Gastrocnemius medialis (tissue), 4 donors: ENCODE data around the gene ITIH4. TPM values are rescaled to one million over a fixed set of nuclear protein-coding genes. Genes with fewer than 3 reads are reported as not detected.

ENCODE experiments used
- ATAC-seq, 2 donors: fragments of 150-250 bp; one replicate each; pipeline ENCODE4 v1.9.1; 2016
- DNase-seq, 2 donors: peaks; one replicate each; pipeline ENCODE4 v3.0.0-alpha.2; 2019
- H3K27ac ChIP-seq, 4 donors: fragments of 200-600 bp; sonication (generic); 1 replicate in 1 of 4; 2 replicates in 3 of 4; pipeline ENCODE4 v1.5.1; 2016 to 2018; ENCODE audit warnings: mild to moderate bottlenecking in 2 of 4, moderate library complexity in 1 of 4
- H3K27me3 ChIP-seq, 3 donors: fragments of 200-600 bp; sonication (generic) in 2 of 3; 1 replicate in 1 of 3; 2 replicates in 2 of 3; pipeline versions ENCODE4 v1.5.1 to v1.6.0; 2016 to 2019; ENCODE audit warnings: mild to moderate bottlenecking in 1 of 3, moderate library complexity in 1 of 3
- H3K36me3 ChIP-seq, 2 donors: fragments of 200-600 bp; sonication (generic) in 1 of 2; one replicate each; pipeline ENCODE4 v1.5.1; 2017 to 2018
- H3K4me1 ChIP-seq, 2 donors: fragments of 200-600 bp; sonication (generic) in 1 of 2; one replicate each; pipeline ENCODE4 v1.5.1; 2016 to 2017; ENCODE audit warnings: mild to moderate bottlenecking in 2 of 2
- H3K4me3 ChIP-seq, 4 donors: fragments of 200-600 bp; sonication (generic) in 3 of 4; 1 replicate in 1 of 4; 2 replicates in 3 of 4; pipeline ENCODE4 v1.5.1; 2016 to 2019; ENCODE audit warnings: mild to moderate bottlenecking in 2 of 4
- H3K9me3 ChIP-seq, 3 donors: fragments of 200-600 bp; sonication (generic) in 2 of 3; 1 replicate in 1 of 3; 2 replicates in 2 of 3; pipeline ENCODE4 v1.5.1; 2016 to 2019
- POLR2A ChIP-seq, 2 donors: fragments of 450-650 bp; IDR thresholded peaks; one replicate each; pipeline ENCODE4 v1.6.1; 2017; ENCODE audit warnings: antibody characterized with exemption in 2 of 2, mild to moderate bottlenecking in 2 of 2, moderate library complexity in 2 of 2
- in situ Hi-C, 4 donors: fragments of 200-750 bp; cut with MboI; loops; one replicate each; pipeline versions ENCODE4 v1.15.0 to v1.8.0; 2017; ENCODE audit warnings: low sequenced_read_pairs in 4 of 4
- intact Hi-C: fragments of 100-400 bp; cut with DNase I; formaldehyde crosslinking; loops from one replicate; pipeline ENCODE4 v1.15.1; 2023; ENCODE audit warnings: low total_unique reads
- total RNA-seq, 4 donors: library from RNA; depleted of rRNA; stranded (reverse); fragments of >200 nt; gene quantifications; one replicate each; pipeline versions ENCODE4 v1.1.0 to v1.2.3, GENCODE V29; 2016
- TF ChIP-seq, protein P1 (sequence below), 5 experiments: fragments of 450-650 bp in 3 of 5; fragments of 200-600 bp in 2 of 5; sonication (generic) in 2 of 5; IDR thresholded peaks in 4 of 5; conservative IDR thresholded peaks in 1 of 5; 1 replicate in 4 of 5; 2 replicates in 1 of 5; pipeline ENCODE4 v1.5.1; 2016 to 2019; ENCODE audit warnings: antibody characterized with exemption in 5 of 5, mild to moderate bottlenecking in 3 of 5, moderate library complexity in 3 of 5

ITIH4 gene
- total RNA-seq, 4 donors from 2014 or later = 3.5 to 20.4 (median 12.7) TPM

DNA sequence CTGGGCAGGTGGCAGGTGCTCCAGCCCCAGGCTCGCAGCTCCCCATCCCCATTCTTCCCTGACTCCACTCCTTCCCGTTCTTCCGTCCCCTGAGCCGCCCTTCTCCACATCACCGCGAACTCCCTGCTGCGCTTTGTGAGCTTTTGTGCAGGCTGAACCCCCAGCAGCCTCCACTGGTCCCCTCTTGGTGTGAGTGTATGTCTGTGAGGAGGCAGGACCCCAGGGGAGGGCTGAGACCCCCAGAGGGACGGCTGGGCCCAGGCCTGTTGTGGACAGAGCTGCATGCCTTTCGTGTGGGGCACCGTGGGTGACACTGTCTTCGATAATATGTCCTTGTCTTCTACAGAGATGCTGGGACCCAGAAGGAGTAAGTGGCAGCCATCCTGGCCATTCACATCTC is 43.2 kb downstream of the ITIH4 start:
- Histone ChIP-seq H3K27me3 (no peaks in the 10 kb centered on the region), H3K4me3 (no peak overlapping the region), H3K4me1 (no peaks in the 10 kb centered on the region), H3K27ac (no peak overlapping the region), H3K36me3 (no peaks in the 10 kb centered on the region), H3K9me3 (no peaks in the 10 kb centered on the region)
- ATAC-seq = no peak
- in situ Hi-C loops (no loop called here), intact Hi-C loops (no loop called here)
- TF ChIP-seq, protein P1, sequence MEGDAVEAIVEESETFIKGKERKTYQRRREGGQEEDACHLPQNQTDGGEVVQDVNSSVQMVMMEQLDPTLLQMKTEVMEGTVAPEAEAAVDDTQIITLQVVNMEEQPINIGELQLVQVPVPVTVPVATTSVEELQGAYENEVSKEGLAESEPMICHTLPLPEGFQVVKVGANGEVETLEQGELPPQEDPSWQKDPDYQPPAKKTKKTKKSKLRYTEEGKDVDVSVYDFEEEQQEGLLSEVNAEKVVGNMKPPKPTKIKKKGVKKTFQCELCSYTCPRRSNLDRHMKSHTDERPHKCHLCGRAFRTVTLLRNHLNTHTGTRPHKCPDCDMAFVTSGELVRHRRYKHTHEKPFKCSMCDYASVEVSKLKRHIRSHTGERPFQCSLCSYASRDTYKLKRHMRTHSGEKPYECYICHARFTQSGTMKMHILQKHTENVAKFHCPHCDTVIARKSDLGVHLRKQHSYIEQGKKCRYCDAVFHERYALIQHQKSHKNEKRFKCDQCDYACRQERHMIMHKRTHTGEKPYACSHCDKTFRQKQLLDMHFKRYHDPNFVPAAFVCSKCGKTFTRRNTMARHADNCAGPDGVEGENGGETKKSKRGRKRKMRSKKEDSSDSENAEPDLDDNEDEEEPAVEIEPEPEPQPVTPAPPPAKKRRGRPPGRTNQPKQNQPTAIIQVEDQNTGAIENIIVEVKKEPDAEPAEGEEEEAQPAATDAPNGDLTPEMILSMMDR (IDR thresholded peaks at IDR 0.05 in 4 of 5, conservative IDR thresholded peaks at IDR 0.05 in 1 of 5) = no peak
- no peak for TF ChIP-seq POLR2A (IDR thresholded peaks at IDR 0.05)
- no peak for DNase-seq

GRCh38 chr3:52786330-52787215 is 43.9 kb downstream of the ITIH4 start:
- no peaks in the 10 kb centered on the region for H3K27me3 ChIP-seq
- no peak for DNase-seq
- in situ Hi-C loops = no loop called here
- TF ChIP-seq, protein P1 (IDR thresholded peaks at IDR 0.05 in 4 of 5, conservative IDR thresholded peaks at IDR 0.05 in 1 of 5) = no peak
- no peak for TF ChIP-seq POLR2A (IDR thresholded peaks at IDR 0.05)
- no peaks in the 10 kb centered on the region for H3K4me1 ChIP-seq
- H3K4me3 ChIP-seq = no peak overlapping the region
- H3K27ac ChIP-seq = no peak overlapping the region
- ATAC-seq = no peak
- no peaks in the 10 kb centered on the region for H3K36me3 ChIP-seq
- H3K9me3 ChIP-seq = no peaks in the 10 kb centered on the region
- intact Hi-C loops = no loop called here

DNA sequence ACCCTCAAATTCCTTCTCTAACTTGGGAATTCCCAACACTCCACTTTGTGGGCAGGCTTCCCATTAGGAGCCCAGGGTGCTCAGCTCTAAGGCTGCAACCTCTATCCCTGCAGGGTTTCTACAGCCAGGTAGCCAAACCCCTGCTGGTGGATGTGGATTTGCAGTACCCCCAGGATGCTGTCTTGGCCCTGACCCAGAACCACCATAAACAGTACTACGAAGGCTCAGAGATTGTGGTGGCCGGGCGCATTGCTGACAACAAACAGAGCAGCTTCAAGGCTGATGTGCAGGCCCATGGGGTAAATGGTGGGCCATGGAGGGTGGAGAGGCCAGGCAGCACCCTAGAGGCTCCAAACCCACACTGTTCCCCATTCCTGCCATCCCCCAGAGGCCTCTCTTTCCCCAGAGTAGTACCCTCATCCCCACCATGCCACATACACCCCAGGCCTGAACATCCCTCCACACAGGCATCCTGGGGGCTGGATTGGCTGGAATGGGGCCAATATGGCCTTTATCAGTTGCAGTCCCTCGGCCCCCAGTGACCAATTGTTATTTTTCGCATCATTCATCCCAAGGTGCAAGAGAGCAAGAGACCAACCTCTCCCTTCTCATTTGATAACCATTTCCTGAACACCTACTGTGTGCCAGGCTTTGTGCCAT is 45.4 kb downstream of the ITIH4 start:
- DNase-seq = peak; percentile 1 to 6
- intact Hi-C loops = no loop called here

DNA sequence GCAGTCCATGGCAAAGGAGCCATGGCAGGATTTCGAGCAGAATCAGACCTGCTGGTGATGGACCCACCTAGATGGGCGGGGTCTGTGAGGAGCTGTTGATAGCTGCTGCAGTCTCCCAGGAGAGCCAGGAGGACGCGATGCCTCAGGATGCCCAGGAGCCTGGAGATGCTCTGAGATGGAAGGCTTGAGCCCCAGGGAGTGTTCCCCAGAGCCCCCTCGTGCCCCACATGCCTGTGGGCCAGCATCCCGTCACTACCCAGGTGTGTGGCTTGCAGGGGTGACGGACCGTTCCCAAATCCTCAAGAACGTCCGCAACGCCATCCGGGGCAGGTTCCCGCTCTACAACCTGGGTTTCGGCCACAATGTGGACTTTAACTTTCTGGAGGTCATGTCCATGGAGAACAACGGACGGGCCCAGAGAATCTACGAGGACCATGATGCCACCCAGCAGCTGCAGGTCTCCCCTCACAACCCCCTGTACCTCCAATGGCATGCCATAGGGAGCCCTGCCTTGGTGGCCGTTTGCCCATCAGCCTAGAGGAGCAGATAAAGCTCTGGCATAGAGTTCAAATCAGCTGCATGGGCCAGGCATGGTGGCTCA is 46.4 kb downstream of the ITIH4 start:
- DNase-seq = peak in 1 of 2 donors; percentile 6

More for the DNA sequence above, 45.4 kb downstream of the ITIH4 start:
- no peak overlapping the region for H3K27ac ChIP-seq
- no peak for TF ChIP-seq POLR2A (IDR thresholded peaks at IDR 0.05)
- TF ChIP-seq, protein P1 (IDR thresholded peaks at IDR 0.05 in 4 of 5, conservative IDR thresholded peaks at IDR 0.05 in 1 of 5) = no peak
- H3K36me3 ChIP-seq = no peaks in the 10 kb centered on the region
- no peaks in the 10 kb centered on the region for H3K27me3 ChIP-seq
- H3K9me3 ChIP-seq = no peaks in the 10 kb centered on the region
- in situ Hi-C loops = no loop called here
- no peaks in the 10 kb centered on the region for H3K4me1 ChIP-seq
- no peak for ATAC-seq
- H3K4me3 ChIP-seq = no peak overlapping the region

More for the DNA sequence above, 46.4 kb downstream of the ITIH4 start:
- TF ChIP-seq, protein P1 (IDR thresholded peaks at IDR 0.05 in 4 of 5, conservative IDR thresholded peaks at IDR 0.05 in 1 of 5) = no peak
- TF ChIP-seq POLR2A (IDR thresholded peaks at IDR 0.05) = no peak
- Histone ChIP-seq H3K27ac (no peak overlapping the region), H3K9me3 (no peaks in the 10 kb centered on the region), H3K4me1 (no peaks in the 10 kb centered on the region), H3K36me3 (no peaks in the 10 kb centered on the region), H3K27me3 (no peaks in the 10 kb centered on the region), H3K4me3 (no peak overlapping the region)
- intact Hi-C loops (no loop called here), in situ Hi-C loops (no loop called here)
- no peak for ATAC-seq
